Colonic mucosa (tissue), 4 donors: ENCODE measurements around the gene CDH12. TPM values are rescaled to one million over a fixed set of nuclear protein-coding genes. Genes with fewer than 3 reads are reported as not detected.

Experiments used
- DNase-seq: peaks from one replicate; pipeline ENCODE4 v3.0.0-alpha.2; 2020
- H3K27ac ChIP-seq: fragments of 200-600 bp; one replicate; pipeline ENCODE4 v1.8.0; 2021
- H3K27me3 ChIP-seq: fragments of 200-600 bp; one replicate; pipeline ENCODE4 v1.8.0; 2021
- H3K36me3 ChIP-seq: fragments of 200-600 bp; one replicate; pipeline ENCODE4 v1.8.0; 2021
- H3K4me1 ChIP-seq: fragments of 200-600 bp; one replicate; pipeline ENCODE4 v1.8.0; 2021; ENCODE audit warnings: mild to moderate bottlenecking
- H3K4me3 ChIP-seq: fragments of 200-600 bp; one replicate; pipeline ENCODE4 v1.8.0; 2021
- H3K9ac ChIP-seq, 2 donors: one replicate each; pipeline ENCODE4 v1.7.0; 2013; ENCODE audit warnings: control low read depth in 2 of 2, low read depth in 2 of 2, low read length in 2 of 2
- H3K9me3 ChIP-seq: fragments of 200-600 bp; one replicate; pipeline ENCODE4 v1.8.0; 2021
- intact Hi-C: fragments of 100-400 bp; cut with DNase I; formaldehyde crosslinking; loops from one replicate; pipeline ENCODE4 v1.14.1; 2022
- total RNA-seq, 2 donors: library from RNA; stranded (reverse); fragmentation: NEBNext Ultra II Directional in 1 of 2; extraction: Animal tissue kit (Norgen Biotek cat#: 25700) in 1 of 2; gene quantifications; one replicate each; pipeline ENCODE4 v1.2.1, GENCODE V29; 2021
- TF ChIP-seq, protein P1 (sequence below): fragments of 200-600 bp; IDR thresholded peaks from one replicate; pipeline ENCODE4 v1.8.0; 2022; ENCODE audit warnings: antibody characterized with exemption, mild to moderate bottlenecking
- donor health status: healthy.
- donor health status: DM: no; HTN: no; CAD: no.
- donor health status: DM: no; HTN: no; CAD: no.

CDH12 gene
- total RNA-seq, 2 donors from 2014 or later, result not detected

GRCh38 chr5:22465177-22465576 lies 388.0 kb downstream of the CDH12 start:
- Histone ChIP-seq H3K36me3 (no peaks in the 10 kb centered on the region), H3K9me3 (no peaks in the 10 kb centered on the region), H3K27me3 (no peaks in the 10 kb centered on the region), H3K9ac (no peak overlapping the region), H3K4me3 (no peak overlapping the region), H3K27ac (no peak overlapping the region), H3K4me1 (no peaks in the 10 kb centered on the region)
- DNase-seq, result no peak
- intact Hi-C loops, result no loop called here
- TF ChIP-seq, protein P1, sequence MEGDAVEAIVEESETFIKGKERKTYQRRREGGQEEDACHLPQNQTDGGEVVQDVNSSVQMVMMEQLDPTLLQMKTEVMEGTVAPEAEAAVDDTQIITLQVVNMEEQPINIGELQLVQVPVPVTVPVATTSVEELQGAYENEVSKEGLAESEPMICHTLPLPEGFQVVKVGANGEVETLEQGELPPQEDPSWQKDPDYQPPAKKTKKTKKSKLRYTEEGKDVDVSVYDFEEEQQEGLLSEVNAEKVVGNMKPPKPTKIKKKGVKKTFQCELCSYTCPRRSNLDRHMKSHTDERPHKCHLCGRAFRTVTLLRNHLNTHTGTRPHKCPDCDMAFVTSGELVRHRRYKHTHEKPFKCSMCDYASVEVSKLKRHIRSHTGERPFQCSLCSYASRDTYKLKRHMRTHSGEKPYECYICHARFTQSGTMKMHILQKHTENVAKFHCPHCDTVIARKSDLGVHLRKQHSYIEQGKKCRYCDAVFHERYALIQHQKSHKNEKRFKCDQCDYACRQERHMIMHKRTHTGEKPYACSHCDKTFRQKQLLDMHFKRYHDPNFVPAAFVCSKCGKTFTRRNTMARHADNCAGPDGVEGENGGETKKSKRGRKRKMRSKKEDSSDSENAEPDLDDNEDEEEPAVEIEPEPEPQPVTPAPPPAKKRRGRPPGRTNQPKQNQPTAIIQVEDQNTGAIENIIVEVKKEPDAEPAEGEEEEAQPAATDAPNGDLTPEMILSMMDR, result no peak

GRCh38 chr5:22460189-22460588 lies 393.0 kb downstream of the CDH12 start:
- DNase-seq, result no peak
- TF ChIP-seq, protein P1, result no peak
- no peak overlapping the region for H3K27ac ChIP-seq
- no peaks in the 10 kb centered on the region for H3K27me3 ChIP-seq
- no peak overlapping the region for H3K4me3 ChIP-seq
- H3K9ac ChIP-seq, result no peak overlapping the region
- H3K4me1 ChIP-seq, result no peaks in the 10 kb centered on the region
- no peaks in the 10 kb centered on the region for H3K9me3 ChIP-seq
- intact Hi-C loops, result no loop called here
- no peaks in the 10 kb centered on the region for H3K36me3 ChIP-seq

- Histone ChIP-seq H3K9me3 (no peaks in the 10 kb centered on the region), H3K27me3 (no peaks in the 10 kb centered on the region), H3K36me3 (no peaks in the 10 kb centered on the region), H3K4me1 (no peaks in the 10 kb centered on the region), H3K4me3 (no peak overlapping the region), H3K27ac (no peak overlapping the region), H3K9ac (no peak overlapping the region)
- intact Hi-C loops, result no loop called here
- DNase-seq, result no peak
- TF ChIP-seq, protein P1, result no peak
Measured at GRCh38 chr5:22432905-22433304, 420.2 kb downstream of the CDH12 start.

DNA sequence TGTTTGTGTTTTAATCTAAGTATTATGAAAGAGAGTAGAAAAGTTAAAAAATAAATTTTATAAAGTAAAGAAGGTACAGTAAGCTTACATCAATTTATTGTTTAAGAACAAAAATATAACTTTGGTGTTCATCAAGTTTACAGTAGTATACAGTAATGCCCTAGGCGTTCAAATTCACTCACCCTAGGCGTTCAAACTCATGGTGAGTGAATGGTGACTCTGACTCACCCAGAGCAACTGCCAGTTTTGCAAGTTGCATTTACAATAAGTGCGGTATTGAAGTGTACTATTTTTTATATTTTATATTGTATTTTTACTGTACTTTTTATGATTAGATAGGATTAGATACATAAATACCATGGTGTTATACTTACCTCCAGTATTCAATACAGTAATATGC lies 421.3 kb downstream of the CDH12 start:
- no peak overlapping the region for H3K4me3 ChIP-seq
- no peaks in the 10 kb centered on the region for H3K27me3 ChIP-seq
- H3K36me3 ChIP-seq, result no peaks in the 10 kb centered on the region
- intact Hi-C loops, result no loop called here
- TF ChIP-seq, protein P1, result no peak
- H3K9ac ChIP-seq, result no peak overlapping the region
- DNase-seq, result no peak
- H3K4me1 ChIP-seq, result no peaks in the 10 kb centered on the region
- no peak overlapping the region for H3K27ac ChIP-seq
- H3K9me3 ChIP-seq, result no peaks in the 10 kb centered on the region

DNA sequence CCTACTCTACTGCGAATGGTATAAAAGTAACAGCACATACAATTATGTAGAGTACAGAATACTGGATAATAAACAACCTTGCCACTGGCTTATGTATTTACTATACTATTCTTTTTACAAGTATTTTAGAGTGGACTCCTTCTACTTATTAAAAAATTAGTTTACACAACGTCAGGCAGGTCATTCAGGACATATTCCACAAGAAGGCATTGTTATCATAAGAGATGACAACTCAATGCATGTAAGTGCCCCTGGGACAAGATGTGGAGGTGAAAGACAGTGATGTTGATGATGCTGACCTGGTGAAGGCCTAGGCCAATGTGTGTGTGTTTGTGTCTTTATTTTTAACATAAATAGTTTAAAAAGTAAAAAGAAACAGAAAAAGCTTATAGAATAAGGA lies 421.7 kb downstream of the CDH12 start:
- Histone ChIP-seq H3K4me1 (no peaks in the 10 kb centered on the region), H3K4me3 (no peak overlapping the region), H3K27me3 (no peaks in the 10 kb centered on the region), H3K36me3 (no peaks in the 10 kb centered on the region), H3K27ac (no peak overlapping the region), H3K9me3 (no peaks in the 10 kb centered on the region), H3K9ac (no peak overlapping the region)
- no peak for DNase-seq
- TF ChIP-seq, protein P1, result no peak
- intact Hi-C loops, result no loop called here
